NCI-H1436 (cell line): ENCODE measurements around the gene PSMD12.
"Not testable (repeated sequence)": the region's sequence is repeated elsewhere in the genome, so short reads cannot be mapped to it uniquely, and the experiment has no call there.

Experiments used
- DNase-seq: peaks from one replicate; lab custom pipeline; 2025; lab: John Stamatoyannopoulos, UW

Gene PSMD12

GRCh38 chr17:67358612-67359011 lies 7.8 kb downstream of the PSMD12 start:
- DNase-seq: no peak

GRCh38 chr17:67353929-67354574 lies 12.3 kb downstream of the PSMD12 start:
- no peak for DNase-seq

GRCh38 chr17:67353161-67353560 lies 13.2 kb downstream of the PSMD12 start:
- DNase-seq: no peak

GRCh38 chr17:67349420-67349819 lies 17.0 kb downstream of the PSMD12 start:
- DNase-seq: no peak

GRCh38 chr17:67347826-67348225 lies 18.6 kb downstream of the PSMD12 start:
- DNase-seq: no peak

- no peak for DNase-seq
Measured at GRCh38 chr17:67343237-67343636, 23.1 kb downstream of the PSMD12 start.

GRCh38 chr17:67338353-67338752 lies 28.0 kb downstream of the PSMD12 start:
- DNase-seq: not testable (repeated sequence)

- DNase-seq: no peak
Measured at GRCh38 chr17:67336859-67337258, 29.5 kb downstream of the PSMD12 start.

GRCh38 chr17:67335245-67335835 lies 31.0 kb downstream of the PSMD12 start:
- DNase-seq: no peak

GRCh38 chr17:67332162-67332508 lies 34.2 kb downstream of the PSMD12 start:
- DNase-seq: not testable (repeated sequence)

- not testable (repeated sequence) for DNase-seq
Measured at GRCh38 chr17:67331381-67332161, 34.8 kb downstream of the PSMD12 start.

GRCh38 chr17:67328026-67328425 lies 38.4 kb downstream of the PSMD12 start:
- no peak for DNase-seq

- DNase-seq: not testable (repeated sequence)
Measured at GRCh38 chr17:67326959-67327745, 39.2 kb downstream of the PSMD12 start.

GRCh38 chr17:67326440-67326839 lies 39.9 kb downstream of the PSMD12 start:
- DNase-seq: no peak

GRCh38 chr17:67324330-67324729 lies 42.0 kb downstream of the PSMD12 start:
- no peak for DNase-seq

GRCh38 chr17:67323445-67323844 lies 42.9 kb downstream of the PSMD12 start:
- DNase-seq: no peak

GRCh38 chr17:67322042-67322787 lies 44.2 kb downstream of the PSMD12 start:
- DNase-seq: peak; percentile 48

GRCh38 chr17:67321486-67321885 lies 44.9 kb downstream of the PSMD12 start:
- not testable (repeated sequence) for DNase-seq

GRCh38 chr17:67316781-67317180 lies 49.6 kb downstream of the PSMD12 start:
- DNase-seq: no peak

- no peak for DNase-seq
Measured at GRCh38 chr17:67315865-67316264, 50.5 kb downstream of the PSMD12 start.

- DNase-seq: no peak
Measured at GRCh38 chr17:67312265-67312664, 54.1 kb downstream of the PSMD12 start.

- DNase-seq: no peak
Measured at GRCh38 chr17:67311575-67311974, 54.8 kb downstream of the PSMD12 start.
